ENCODE measurements around the gene SMU1. TPM values are rescaled to one million over a fixed set of nuclear protein-coding genes. Genes with fewer than 3 reads are reported as not detected.

Gene SMU1
- total and polyA plus RNA-seq, 2 experiments from 2014 or later: 15.8 to 25.1 TPM

DNA sequence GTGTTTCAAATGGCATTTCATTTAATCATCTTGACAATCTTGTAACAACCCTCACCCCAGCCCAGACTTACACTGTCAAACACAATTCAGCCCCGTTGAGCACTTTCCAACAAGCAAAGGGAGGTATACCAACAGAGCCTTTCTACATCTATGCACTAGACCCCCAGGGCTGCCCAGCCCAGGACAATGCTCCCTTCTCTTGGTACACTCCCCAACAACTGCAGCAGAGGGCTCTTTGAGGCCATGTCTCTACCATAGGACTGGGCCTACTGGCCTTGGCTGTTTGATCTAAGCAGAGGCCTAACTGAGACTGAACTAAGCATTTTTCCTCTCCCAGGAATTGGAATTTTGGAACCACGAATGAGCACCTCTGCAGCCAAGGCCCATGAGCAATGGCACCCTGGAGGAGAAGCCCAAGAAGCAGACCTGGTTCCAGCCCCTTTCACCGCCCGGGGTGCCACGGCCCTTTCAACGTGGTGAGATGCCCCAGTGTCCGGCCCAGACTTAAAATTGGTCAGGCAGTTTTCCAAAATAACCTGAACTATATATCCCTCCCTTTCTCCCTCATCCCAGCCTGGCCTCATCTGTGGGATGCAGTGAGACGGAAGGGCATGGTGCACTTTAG is 47.0 kb upstream of the SMU1 start:
- 97% methylated on average over 8 of the region's 8 CpGs for WGBS (ENCODE audit: low lambda C conversion rate, missing lambda C conversion rate)
- no peak for DNase-seq (ENCODE audit: low spot score)
- H3K36me3 ChIP-seq (replicated peaks; ENCODE audit: insufficient read depth, low read depth): no peaks in the 10 kb centered on the region
- peaks cover 15% of the 10 kb centered on the region for H3K4me1 ChIP-seq (ENCODE audit: insufficient read depth)
- H3K4me3 ChIP-seq: no peak overlapping the region
- TF ChIP-seq EZH2 (IDR thresholded peaks at IDR 0.05; ENCODE audit: borderline replicate concordance) (no peak), EZH2phosphoT487 (IDR thresholded peaks at IDR 0.05; ENCODE audit: low read depth, severe bottlenecking, unreplicated experiment) (no peak)
- TF ChIP-seq, protein P1, sequence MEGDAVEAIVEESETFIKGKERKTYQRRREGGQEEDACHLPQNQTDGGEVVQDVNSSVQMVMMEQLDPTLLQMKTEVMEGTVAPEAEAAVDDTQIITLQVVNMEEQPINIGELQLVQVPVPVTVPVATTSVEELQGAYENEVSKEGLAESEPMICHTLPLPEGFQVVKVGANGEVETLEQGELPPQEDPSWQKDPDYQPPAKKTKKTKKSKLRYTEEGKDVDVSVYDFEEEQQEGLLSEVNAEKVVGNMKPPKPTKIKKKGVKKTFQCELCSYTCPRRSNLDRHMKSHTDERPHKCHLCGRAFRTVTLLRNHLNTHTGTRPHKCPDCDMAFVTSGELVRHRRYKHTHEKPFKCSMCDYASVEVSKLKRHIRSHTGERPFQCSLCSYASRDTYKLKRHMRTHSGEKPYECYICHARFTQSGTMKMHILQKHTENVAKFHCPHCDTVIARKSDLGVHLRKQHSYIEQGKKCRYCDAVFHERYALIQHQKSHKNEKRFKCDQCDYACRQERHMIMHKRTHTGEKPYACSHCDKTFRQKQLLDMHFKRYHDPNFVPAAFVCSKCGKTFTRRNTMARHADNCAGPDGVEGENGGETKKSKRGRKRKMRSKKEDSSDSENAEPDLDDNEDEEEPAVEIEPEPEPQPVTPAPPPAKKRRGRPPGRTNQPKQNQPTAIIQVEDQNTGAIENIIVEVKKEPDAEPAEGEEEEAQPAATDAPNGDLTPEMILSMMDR (IDR thresholded peaks at IDR 0.05; ENCODE audit: poor library complexity): no peak
- no peak overlapping the region for H2AFZ ChIP-seq
- no peaks in the 10 kb centered on the region for H3K9me2 ChIP-seq (replicated peaks; ENCODE audit: insufficient read depth)
- H3K27me3 ChIP-seq: no peaks in the 10 kb centered on the region
- H3K4me2 ChIP-seq: no peak overlapping the region
- no peak overlapping the region for H3K27ac ChIP-seq
- peaks cover 61% of the 10 kb centered on the region for H3K79me2 ChIP-seq
- no peaks in the 10 kb centered on the region for H4K20me1 ChIP-seq (ENCODE audit: insufficient read depth, poor library complexity, severe bottlenecking)
- no peaks in the 10 kb centered on the region for H3K9me3 ChIP-seq (ENCODE audit: low read depth)

DNA sequence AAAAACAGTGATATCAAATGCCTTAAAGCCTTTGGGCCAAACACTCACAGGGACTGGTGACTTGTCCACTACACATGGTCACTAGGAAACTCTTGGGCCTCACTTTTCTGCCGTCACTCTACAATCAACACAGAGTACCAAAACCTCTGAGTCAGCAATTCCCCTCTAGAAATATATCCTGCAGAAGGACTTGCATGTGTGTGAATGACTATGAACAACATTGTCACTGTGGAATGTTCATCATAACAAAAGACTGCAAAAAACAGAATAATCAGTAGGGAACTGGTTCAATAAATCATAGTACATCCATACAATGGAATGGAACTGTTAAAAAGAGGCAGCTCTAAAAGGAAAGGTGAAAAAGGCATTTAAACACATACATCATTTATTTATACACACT is 44.1 kb upstream of the SMU1 start:
- Histone ChIP-seq H3K27me3 (no peaks in the 10 kb centered on the region), H3K79me2 (peaks cover 43% of the 10 kb centered on the region), H2AFZ (no peak overlapping the region), H3K4me3 (no peak overlapping the region), H3K4me1 (ENCODE audit: insufficient read depth) (peaks cover under 1% of the 10 kb centered on the region), H3K36me3 (replicated peaks; ENCODE audit: insufficient read depth, low read depth) (no peaks in the 10 kb centered on the region), H3K9me3 (ENCODE audit: low read depth) (no peaks in the 10 kb centered on the region), H3K9me2 (replicated peaks; ENCODE audit: insufficient read depth) (no peaks in the 10 kb centered on the region), H3K4me2 (no peak overlapping the region), H3K27ac (no peak overlapping the region), H4K20me1 (ENCODE audit: insufficient read depth, poor library complexity, severe bottlenecking) (no peaks in the 10 kb centered on the region)
- TF ChIP-seq, protein P1 (IDR thresholded peaks at IDR 0.05; ENCODE audit: poor library complexity): no peak
- TF ChIP-seq EZH2phosphoT487 (IDR thresholded peaks at IDR 0.05; ENCODE audit: low read depth, severe bottlenecking, unreplicated experiment): no peak
- no peak for TF ChIP-seq EZH2 (IDR thresholded peaks at IDR 0.05; ENCODE audit: borderline replicate concordance)
- WGBS (ENCODE audit: low lambda C conversion rate, missing lambda C conversion rate): 91% methylated on average over 1 of the region's 1 CpG
- DNase-seq (ENCODE audit: low spot score): no peak

GRCh38 chr9:33117796-33118195 is 41.3 kb upstream of the SMU1 start:
- TF ChIP-seq, protein P1 (IDR thresholded peaks at IDR 0.05; ENCODE audit: poor library complexity): no peak
- no peak for TF ChIP-seq EZH2phosphoT487 (IDR thresholded peaks at IDR 0.05; ENCODE audit: low read depth, severe bottlenecking, unreplicated experiment)
- no peak for TF ChIP-seq EZH2 (IDR thresholded peaks at IDR 0.05; ENCODE audit: borderline replicate concordance)
- Histone ChIP-seq H3K27ac (no peak overlapping the region), H3K9me2 (replicated peaks; ENCODE audit: insufficient read depth) (no peaks in the 10 kb centered on the region), H3K79me2 (peaks cover 25% of the 10 kb centered on the region), H3K4me2 (no peak overlapping the region), H3K4me1 (ENCODE audit: insufficient read depth) (no peaks in the 10 kb centered on the region), H3K27me3 (no peaks in the 10 kb centered on the region), H4K20me1 (ENCODE audit: insufficient read depth, poor library complexity, severe bottlenecking) (no peaks in the 10 kb centered on the region), H2AFZ (no peak overlapping the region), H3K9me3 (ENCODE audit: low read depth) (no peaks in the 10 kb centered on the region), H3K4me3 (no peak overlapping the region), H3K36me3 (replicated peaks; ENCODE audit: insufficient read depth, low read depth) (no peaks in the 10 kb centered on the region)
- WGBS (ENCODE audit: low lambda C conversion rate, missing lambda C conversion rate): 98% methylated on average over 4 of the region's 4 CpGs
- DNase-seq (ENCODE audit: low spot score): no peak

Data from hepatocyte (in vitro differentiated cells).